Activated effector memory CD4-positive, alpha-beta T cell treated with Interleukin-2 at 50 U/mL for 16 hours (primary cell): ENCODE data around the gene ZBTB44.
"Not testable (repeated sequence)": the region's sequence is repeated elsewhere in the genome, so short reads cannot be mapped to it uniquely, and the experiment has no call there.

Experiments
- DNase-seq: peaks from one replicate; pipeline ENCODE4 v3.0.0-alpha.2; 2020

ZBTB44 gene

DNA sequence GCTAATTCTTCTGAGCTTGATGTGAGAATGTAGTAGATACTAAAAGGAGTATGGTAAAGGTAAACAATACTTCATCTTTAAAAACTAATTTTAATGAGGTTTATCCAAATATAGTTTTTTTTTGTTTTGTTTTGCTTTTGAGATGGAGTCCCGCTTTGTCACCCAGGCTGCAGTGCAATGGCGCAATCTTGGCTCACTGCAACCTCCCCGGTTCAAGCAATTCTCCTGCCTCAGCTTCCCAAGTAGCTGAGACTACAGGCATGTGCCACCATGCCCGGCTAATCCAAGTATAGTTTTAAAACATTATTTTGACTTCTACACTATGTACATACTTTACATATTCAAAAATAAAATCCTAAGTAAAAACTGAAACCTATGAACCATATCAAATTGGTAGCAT is 4.1 kb downstream of the ZBTB44 start:
- DNase-seq: no peak

DNA sequence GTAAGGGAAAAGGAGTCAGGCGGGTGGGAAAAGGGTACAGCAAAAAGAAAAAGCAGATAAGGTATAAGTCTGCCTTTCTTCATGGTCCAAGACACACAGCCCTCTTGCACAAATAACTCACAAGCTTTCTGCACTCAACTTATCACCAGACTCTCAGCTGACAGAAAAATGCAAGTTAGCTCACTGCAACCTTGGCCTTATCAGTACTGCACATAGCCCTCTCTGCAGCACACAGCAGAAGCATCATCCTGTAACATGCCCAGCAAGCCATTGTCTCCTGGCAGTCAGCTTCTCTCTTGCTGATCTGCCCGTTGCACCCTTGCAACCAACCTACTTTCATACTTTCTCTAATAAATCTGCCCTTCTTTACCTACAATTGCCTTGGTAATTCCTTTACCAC is 5.8 kb downstream of the ZBTB44 start:
- DNase-seq: no peak

DNA sequence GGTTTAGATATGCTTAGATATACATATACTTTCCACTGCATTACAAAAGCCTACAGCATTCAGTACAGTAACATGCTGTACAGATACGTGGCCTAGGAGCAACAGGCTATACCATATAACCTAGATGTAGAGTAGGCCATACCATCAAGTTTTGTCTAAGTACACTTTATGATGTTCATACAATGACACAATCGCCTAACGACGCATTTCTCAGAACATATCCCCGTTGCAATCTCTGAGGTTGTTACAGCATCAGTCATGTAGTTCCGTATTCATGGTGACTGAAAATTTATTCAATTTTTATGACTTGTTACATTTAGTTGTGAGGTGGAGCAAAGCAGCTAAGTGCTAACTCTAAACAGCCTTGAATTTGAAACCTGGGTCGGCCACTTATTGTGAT is 6.7 kb downstream of the ZBTB44 start:
- no peak for DNase-seq

DNA sequence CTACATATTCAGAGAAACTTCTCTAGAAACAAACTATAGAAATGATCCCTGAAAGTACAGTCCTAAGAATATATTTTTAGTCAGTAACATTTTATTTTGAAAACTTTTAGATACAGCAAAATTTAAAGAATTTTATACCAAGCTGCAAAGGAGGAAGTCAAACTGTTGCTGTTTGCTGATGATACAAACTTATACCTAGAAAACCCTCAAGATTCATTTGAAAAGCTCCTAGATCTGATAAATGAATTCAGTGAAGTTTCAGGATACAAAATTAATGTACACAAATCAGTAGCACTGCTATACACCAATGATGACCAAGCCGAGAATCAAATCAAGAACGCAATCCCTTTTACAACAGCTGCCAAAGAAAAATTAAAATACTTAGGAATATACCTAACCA is 10.1 kb downstream of the ZBTB44 start:
- no peak for DNase-seq

DNA sequence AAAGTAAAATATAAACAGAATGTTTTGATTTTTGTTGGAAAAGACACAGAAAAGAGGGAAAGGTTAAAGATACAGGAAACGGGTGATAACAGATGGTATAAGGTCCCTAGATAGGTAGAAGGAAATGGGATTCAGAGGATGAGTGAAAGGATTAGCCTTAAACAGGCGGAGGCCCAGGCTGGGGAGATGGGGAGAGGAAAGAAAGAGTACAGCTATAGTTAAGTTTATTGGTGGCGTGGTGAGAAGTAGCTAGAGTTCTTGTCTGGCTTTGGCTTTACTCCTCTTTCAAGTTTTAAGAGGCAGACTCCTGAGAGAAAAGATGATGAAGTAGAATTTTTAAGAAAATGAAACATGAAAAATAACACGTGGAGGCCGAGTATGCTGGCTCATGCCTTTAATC is 13.7 kb downstream of the ZBTB44 start:
- no peak for DNase-seq

DNA sequence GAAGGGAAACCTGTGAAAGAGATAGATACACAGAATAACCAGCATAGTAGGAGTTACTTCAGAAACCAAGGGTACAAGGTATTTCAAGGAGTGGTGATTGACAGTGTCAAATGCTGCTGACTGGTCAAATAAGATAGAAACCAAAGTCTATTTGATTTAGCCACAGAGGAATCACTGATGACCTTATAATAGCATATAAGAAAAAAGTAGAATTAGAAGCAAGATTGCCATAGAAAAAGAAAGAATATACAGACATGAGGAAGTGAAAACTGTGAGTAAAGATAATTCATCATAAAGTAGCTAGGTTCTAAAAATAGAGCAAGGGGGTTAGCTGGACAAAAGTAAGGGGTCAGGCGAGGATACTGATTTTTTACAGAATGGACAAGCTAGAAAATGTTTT is 14.2 kb downstream of the ZBTB44 start:
- no peak for DNase-seq

DNA sequence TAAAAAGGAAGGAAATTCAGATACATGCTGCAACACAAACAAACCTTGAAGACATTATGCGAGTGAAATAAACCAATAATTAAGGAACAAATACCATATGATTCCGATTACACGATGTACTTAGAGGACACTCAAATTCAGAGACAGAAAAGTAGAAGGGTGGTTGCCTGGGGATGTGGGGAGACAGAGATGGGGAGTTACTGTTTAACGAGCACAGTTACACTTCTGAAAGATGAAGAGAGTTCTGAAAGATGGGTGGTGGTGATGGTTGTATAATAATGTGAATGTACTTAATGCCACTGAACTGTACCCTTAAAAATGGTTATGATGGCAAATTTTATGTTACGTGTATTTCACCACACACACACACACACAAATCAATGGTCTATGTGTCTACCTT is 14.7 kb downstream of the ZBTB44 start:
- no peak for DNase-seq

DNA sequence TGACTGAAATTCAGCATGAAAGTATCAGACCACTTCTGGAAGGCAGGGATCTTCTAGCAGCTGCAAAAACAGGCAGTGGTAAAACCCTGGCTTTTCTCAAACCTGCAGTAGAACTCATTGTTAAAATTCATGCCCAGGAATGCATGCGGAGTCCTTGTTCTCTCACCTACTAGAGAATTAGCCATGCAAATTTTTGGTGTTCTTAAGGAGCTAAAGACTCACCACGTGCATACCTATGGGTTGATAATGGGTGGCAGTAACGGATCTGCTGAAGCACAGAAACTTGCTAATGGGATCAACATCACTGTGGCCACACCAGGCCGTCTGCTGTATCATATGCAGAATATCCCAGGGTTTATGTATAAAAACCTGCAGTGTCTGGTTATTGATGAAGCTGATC is 19.1 kb downstream of the ZBTB44 start:
- no peak for DNase-seq

DNA sequence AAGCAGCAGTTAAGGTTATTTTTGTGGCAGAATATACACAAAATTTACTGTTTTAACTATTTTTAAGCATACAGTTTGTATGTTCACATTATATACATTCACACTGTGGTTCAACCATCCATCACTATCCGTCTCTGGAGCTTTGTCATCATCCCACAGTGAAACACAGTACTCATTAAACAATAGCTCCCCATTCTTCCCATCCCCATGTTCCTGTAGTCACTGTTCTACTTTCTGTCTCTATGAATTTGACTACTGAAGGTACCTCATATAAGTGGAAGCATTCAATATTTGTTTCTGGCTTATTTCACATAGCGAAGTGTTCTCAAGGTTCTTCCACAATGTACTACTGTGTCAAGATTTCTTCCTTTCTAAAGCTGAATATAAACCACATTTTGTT is 32.6 kb downstream of the ZBTB44 start:
- no peak for DNase-seq

DNA sequence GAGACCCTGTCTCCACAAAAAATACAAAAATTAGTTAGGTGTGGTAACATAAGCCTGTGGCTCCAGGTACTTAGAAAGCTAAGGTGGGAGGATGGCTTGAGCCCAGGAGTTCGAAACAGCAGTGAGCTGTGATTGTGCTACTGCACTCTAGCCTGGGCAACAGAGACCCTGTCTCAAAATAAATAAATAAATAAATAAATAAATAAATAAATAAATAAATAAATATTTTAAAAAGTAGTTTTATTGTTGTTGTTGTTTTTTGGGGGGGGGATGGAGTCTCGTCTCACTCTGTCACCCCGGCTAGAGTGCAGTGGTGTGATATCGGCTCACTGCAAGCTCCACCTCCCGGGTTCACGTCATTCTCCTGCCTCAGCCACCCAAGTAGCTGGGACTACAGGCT is 33.4 kb downstream of the ZBTB44 start:
- not testable (repeated sequence) for DNase-seq

DNA sequence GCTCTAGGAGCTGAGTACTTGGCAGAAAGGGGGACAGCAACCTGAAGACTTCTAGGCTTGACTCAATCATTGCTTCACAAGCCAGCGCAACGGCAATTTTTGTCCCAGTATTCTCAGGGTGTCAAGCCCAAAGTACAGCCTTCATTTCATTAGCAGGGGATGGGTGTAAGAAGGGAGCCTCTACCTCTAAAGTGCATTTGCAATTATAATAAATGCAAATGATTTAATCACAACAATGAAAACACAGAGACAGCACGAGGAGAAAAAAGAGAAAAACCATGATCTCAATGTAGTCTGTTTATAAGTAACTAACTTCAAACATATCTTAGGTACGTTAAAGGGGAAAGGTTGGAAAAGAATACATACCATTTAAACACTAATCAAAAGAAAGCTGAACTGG is 34.7 kb downstream of the ZBTB44 start:
- DNase-seq: no peak

DNA sequence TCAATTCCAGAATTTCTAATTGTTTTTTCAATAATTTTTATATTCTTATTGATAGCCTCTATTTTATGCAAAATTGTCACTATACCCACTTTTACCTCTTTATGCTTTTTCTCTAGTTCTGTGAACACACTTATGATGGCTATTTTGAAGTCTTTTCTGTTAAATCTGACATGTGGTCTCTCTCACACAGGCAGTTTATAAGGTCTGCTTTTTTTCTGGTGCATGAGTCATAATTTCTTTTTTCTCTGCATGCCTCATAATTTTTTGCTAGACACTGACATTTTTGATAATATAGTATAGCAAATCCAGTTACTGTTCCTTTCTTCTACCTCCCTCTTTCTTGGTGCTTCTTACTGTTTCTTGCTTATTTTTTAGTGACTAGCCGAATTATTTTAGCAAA is 36.0 kb downstream of the ZBTB44 start:
- DNase-seq: no peak

DNA sequence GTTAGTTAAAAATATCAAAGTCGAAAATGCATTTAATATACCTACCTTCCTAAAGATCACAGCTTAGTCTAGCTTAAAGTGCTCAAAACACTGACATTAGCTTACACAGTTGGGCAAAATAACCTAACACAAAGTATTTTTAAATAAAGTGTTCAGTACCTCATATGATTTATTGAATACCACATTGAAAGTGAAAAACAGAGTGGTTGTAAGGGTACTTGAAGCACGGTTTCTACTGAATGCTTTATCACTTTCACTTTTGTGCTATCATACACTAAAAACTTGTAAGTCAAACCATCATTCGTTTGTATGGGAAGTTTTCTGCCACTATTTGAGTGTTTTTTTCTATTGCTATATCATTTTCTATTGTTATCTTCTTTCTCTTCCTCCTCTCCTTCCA is 36.6 kb downstream of the ZBTB44 start:
- DNase-seq: no peak

DNA sequence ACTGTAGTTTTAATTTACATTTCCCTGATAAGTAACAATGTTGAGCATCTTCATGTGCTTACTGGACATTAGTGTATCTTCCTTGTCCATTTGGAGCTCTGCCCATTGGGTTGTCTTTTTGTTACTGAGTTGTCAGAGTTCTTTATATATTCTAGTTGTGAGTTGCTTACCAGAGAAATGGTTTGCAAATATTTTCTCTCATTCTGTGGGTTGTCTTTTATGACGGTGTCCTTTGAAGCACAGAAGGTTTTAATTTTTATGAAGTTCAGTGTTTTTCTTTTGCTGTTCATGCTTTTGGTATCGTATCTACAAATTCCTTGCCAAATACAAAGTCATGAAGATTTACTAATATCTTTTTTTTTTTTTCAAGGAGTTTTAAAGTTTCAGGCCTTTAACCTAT is 42.4 kb downstream of the ZBTB44 start:
- DNase-seq: no peak

DNA sequence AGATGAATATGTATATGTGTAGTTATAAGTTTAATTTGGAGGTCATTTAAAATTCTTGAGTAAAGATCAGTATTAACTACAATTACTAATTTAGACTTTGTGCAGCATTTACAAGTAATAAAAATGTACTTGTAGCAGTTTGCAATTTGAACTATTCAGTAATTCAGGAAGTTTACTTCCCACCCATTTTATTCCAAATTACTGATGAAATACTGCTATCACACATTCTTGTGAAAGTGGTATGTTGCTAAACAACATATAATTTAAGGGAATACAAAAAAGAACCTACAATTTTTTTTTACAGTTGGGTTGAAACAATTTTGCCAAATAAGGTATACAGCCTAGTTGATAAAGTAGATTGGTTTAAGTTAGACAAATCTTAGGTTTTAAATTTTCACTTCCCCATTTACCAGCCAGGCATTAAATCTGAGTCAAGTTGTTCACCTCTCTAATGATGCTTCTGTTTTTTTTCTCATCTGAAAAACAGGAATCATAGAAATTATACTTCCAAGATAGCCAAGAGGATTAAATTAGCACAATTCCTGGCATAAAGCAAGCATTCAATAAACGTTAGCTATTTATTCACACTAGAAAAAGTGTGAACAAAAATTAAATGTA is 45.3 kb downstream of the ZBTB44 start:
- DNase-seq: no peak

DNA sequence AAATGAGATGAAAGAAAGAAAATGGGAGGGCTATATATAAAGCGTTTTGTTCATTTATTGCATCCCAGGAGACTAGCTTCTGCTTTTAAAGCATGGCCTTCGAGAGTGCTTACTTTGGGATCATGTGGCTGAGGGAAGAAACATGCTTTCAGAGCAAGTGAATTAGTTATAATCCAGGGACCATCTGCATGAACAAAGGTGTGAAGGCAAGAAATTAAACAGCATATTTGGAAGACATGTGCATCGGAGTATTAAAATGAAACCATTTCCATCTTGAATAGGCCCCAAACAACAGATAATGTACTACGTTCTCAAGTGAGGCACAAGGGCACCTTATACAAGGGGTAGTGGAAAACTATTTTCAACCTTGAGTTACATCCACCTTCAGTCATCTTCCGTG is 51.4 kb downstream of the ZBTB44 start:
- no peak for DNase-seq

DNA sequence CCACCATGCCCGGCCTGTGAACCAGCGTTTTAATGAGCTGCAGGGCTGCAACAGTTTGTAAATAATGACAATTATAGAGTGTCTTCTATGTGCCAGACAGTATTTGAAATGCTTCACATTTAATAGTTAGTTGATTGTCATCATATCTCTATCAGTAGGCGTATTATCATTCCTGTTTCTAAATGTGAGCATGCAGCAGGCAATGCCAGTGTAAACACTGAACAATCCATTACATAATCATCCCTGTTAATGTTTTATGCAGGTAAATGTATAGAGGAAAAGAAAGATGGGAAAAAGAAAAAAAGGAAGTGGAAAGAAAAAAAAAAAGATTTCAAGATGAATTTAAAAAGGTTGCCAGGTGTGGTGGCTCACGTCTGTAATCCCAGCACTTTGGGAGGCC is 52.3 kb downstream of the ZBTB44 start:
- DNase-seq: no peak

DNA sequence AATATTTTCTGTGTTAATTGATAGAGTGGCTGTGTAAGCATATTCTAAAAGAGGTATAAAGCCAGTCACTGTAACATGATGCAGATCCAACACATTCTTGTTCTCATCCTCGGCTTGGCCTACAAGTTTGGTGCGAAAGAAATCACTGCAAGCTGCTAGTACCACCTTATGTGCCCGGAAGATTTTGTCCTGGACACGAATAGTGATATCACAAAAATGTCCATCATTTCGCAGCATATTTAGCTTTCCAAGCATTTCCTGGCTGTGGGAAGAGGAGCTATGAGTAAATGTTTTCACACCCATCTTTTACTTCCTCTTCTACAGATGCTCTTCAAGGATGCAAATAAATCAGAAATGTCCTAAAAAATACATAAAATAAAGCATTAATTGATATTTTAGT is 53.1 kb downstream of the ZBTB44 start:
- no peak for DNase-seq

DNA sequence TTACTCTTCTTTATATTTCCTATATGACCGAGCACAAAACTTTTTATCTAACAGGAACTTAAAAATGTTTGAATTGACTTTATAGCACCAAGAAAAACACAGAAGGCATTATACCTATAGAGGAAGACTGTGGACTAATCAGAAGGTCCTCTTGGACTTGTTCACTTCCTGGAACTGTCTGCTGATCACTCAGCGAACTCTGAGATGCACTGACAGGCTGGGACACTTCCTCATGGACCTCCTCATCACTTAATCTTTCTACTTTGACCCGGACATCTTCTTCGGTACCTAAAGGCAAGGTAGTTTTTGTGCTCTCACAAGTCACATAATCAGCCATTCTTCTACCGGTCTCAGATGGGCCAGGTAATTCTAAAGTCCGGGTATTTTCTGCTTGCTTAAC is 54.0 kb downstream of the ZBTB44 start:
- DNase-seq: no peak

DNA sequence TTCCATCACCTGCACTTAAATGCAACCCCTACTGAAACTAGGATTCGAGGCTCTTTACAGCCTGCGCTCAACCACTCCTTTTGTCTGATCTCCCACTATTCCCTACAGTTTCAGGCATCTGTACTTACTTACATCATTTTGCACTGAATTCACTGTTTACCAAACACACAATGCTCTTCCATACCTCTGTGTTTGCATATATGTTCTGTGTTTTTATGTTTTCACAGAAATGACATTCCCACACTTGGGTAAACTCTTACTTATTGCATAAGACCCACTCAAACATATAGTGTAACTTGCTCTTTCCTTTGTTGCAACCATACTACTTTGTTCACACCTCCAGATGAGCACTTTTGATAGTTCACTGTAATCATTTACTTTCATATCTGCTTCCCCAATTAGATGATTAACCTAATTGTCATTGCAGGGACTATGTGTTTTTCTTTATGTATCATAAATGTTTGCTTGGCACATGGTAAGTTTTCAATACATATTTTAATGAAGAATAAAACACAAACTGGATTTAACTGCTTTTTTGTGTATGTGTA is 54.6 kb downstream of the ZBTB44 start:
- DNase-seq: no peak

DNA sequence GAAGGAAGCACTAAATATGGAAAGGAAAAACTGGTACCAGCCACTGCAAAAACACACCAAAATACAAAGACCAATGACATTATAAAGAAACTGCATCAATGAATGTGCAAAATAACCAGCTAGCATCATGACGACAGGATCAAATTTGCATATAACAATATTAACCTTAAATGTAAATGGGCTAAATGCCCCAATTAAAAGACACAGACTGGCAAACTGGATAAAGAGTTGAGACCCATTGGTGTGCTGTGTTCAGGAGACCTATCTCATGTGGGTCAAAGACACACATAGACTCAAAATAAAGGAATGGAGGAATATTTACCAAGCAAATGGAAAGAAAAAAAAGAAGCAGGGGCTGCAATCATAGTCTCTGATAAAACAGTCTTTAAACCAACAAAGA is 63.0 kb downstream of the ZBTB44 start:
- DNase-seq: not testable (repeated sequence)

DNA sequence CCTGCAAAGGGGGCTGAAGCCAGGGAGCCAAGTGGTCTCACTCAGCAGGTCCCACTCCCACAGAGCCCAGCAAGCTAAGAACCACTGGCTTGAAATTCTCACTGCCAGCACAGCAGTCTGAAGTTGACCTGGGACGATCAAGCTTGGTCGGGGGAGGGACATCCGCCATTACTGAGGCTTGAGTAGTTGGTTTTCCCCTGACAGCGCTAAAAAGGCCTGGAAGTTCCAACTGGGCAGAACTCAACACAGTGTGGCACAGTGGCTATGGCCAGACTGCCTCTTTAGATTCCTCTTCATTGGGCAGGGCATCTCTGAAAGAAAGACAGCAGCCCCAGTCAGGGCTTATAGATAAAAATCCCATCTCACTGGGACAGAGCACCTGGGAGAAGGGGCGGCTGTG is 64.8 kb downstream of the ZBTB44 start:
- DNase-seq: not testable (repeated sequence)

DNA sequence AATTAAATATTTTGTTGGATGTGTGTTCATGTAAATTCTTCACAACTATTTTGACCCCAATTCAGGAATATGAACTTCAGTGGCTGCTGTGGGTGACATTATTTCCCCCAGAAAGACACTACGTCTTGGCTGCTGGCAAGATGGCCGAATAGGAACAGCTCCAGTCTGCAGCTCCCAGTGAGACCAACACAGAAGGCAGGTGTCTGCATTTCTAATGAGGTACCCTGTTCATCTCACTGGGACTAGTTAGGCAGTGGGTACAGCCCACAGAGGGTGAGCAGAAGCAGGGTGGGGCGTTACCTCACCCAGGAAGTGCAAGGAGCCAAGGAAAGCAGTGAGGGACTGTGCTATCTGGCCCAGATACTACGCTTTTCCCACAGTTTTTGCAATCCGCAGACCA is 65.3 kb downstream of the ZBTB44 start:
- DNase-seq: no peak

DNA sequence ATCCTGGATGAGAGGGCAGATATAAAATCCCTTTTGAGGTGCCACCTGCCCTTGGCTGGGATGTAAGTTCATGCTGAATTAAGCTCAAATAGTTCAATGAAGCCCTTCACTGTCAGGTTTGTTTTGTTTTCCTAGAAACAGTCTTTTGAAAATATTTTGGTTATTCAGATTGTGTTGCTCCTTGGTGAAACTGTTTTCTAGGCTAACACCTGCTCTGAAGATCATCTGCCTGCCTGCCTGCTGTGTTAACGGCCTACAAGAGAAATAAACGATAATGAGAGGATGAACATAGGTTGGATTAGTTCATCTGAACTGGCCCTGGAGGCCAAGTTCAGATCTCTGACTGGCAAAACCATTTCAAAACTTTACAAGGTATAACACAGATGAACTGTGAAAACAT is 67.4 kb downstream of the ZBTB44 start:
- DNase-seq: no peak

DNA sequence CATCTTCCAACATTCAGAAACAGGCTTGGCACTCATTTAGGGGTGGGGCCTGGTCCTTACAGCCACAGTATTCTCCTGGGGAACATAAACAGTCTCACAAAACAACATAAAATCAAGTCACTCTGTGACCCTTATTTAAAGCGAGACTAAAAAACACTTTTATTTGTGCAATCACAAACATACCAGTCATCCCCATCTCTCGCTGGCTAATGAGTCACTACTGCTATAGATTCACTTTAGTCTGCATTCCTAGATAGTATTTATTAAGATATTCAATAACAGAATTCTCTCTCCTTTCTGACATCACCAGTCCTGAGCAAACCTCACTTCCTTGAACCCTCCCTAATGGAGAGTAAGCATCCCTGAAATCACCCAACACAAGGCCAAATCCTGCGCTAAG is 68.0 kb downstream of the ZBTB44 start:
- no peak for DNase-seq

DNA sequence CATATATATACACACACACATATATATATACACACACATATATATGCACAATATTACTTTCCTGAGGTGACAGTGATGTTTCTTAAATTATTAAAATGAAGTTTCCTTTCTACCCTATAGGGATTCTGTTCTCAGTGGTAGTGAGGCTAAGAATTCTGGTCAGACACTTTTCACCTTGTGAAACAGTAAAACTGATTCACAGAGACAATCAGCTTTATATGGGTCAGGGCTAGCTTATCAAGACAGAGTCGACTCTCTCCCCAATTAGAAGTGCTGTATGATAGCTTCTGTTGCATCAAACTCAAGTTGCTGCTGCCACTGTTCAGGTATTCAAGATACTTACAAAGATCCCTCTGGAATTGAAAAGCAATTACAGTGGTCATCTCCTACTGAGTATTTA is 68.4 kb downstream of the ZBTB44 start:
- no peak for DNase-seq
